HG02798 (cell line): ENCODE measurements around the gene OR4L1.
"Not testable (repeated sequence)": the region's sequence is repeated elsewhere in the genome, so short reads cannot be mapped to it uniquely, and the experiment has no call there.

Experiments used
- ATAC-seq: cut with Tn5 transposase; IDR thresholded peaks from one replicate; pipeline ENCODE4 v1.9.1; 2021; ENCODE audit warnings: mild to moderate bottlenecking; ENCODE audit not compliant: unreplicated experiment, poor library complexity

Gene OR4L1

DNA sequence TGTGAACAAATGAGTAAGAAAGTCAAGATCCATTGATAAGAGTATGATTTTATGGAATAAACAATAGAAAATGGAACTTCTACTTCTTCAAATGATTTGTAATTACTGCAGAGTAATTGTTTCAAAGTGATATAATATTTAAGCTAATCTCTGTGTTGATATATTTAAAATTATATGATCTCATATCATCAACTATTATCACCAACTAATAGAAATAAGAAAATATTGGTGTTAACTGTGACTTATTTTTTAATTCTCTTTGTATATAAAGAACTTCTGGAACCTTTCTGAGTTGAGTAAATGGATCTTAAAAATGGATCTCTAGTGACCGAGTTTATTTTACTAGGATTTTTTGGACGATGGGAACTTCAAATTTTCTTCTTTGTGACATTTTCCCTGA lies at the start of gene OR4L1:
OR4L1 (plus strand) TSS at position 301 of the 400 bp plus-strand sequence; CDS start at position 301, 0 bp downstream.
- no peak for ATAC-seq

DNA sequence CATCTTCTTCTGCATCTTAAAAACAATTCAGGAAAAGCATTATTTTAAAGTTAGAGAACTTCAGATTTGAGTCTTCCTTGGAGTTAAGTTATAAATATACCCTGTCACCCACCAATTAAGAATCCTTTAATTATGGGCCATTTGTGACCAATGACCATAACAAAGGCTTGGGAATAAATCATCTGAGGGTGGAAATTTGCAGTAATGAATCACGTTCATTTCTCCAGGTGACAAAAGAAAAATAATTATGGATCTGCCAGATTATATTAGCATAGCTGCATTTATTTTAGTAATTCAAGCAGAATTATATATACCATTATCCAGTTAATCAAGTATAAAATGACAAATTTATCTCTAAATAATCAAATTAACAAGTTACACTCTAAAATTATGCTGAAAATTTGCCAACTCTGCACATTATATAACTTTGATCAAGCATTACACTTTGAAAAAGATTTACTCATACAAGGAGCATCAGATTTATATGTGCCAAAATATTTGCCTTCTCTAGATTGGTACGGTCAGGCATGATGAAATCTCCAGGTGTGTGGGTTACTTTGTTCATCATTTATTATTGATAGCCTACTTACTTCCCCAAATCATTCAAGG lies 40.5 kb upstream of the OR4L1 start, which contains the start of gene OR4K14:
OR4K14 (minus strand) TSS at position 51 of the 609 bp plus-strand sequence. CDS start 4,114 bp downstream, outside the sequence.
- no peak for ATAC-seq

DNA sequence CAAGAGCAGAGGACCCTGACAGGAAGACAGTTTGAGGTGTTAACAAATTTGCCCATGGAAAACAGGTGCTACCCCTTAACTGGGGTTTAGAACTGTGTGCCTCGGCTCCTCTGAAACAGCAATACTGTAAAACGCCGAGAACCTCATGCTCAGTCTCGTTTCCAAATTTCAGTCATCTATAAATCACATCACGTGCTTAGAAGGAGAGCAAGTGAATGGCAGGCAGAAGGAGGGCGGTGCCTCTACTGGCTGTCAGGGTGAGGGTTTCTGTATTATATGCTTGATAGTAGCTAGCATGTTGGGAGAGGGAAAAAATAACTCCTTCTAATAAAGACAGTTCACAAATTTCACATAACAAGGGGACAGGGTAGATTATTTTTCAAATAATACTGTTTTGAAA lies 28.8 kb upstream of the OR4L1 start:
- ATAC-seq, result no peak

- ATAC-seq, result no peak
These were observed 24.4 kb upstream of the OR4L1 start for GRCh38 chr14:20035449-20035848.

DNA sequence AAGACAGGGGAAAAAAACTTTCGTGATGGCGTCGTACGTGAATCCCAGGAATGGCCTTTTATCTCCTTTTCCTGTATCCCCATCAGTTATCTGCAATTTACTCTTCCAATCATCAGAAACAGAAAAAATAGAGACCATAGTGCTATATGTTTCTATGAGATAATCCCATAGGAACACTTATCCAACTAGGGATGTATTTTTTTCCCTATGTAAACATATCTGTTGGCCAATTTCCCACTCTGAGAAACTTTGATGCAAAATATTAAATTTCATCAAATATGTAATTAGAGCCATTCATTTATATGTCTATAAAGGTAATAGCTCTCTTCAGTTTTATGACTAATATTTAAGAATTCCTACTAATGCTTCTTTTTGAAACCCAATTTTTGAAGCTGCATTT lies 23.9 kb upstream of the OR4L1 start, which contains the start of gene OR4K13:
OR4K13 (minus strand) TSS at position 101 of the 400 bp plus-strand sequence. CDS start 1,280 bp downstream, outside the sequence.
- no peak for ATAC-seq

DNA sequence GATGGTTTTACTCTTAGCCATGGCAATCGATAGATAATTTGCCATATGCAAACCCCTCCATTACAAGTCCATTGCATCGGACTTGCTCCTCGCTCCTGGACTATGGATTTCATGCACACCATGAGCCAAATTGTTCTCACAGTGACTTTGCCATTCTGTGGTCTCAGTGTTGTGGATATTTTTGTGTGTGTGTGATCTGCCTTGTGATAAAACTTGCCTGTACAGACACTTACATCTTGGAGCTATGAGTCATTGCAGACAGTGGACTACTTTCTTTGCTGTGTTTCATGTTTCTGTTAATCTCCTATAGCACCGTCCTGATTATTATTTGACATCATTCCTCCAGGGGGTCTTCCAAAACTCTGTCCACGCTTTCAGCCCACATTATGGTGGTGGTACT lies 15.6 kb upstream of the OR4L1 start:
- ATAC-seq, result no peak

DNA sequence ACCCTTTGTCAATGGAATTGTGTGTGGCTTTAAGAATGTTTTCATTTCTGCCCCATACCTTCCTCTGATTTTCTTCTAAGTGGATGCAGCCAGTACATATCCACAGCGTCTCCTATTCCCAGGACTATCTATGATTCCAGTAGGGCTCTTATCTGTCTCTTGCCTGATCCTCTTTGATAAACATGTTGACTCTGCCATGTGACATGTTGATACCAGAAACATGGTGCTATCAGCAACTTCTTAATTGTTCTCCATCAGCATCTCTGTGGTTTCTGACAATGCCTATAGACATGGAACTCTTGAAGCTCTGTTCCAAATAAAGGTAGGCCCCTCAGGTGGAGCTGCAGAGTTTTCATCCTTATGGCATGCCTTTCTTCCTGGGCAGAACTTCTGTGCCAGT lies 11.6 kb upstream of the OR4L1 start:
- no peak for ATAC-seq

DNA sequence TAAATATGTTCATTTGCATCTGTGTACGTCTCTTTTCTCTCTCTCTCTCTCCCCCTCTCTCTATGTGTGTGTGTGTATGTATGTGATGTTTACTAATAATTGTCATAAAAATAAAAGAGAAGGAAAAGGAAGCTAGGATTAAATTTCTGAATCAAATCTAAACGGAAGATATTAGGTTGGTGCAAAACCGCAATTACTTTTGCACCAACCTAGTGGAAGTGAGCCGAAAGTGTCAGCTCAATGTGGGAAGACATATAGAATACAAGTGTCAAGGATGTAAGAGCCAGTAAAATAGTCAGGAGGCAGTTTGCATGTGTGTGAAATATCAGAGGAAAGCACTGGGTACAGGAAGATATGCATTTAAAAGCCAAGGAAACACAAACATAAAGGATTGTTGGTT lies 32.2 kb downstream of the OR4L1 start:
- no peak for ATAC-seq

DNA sequence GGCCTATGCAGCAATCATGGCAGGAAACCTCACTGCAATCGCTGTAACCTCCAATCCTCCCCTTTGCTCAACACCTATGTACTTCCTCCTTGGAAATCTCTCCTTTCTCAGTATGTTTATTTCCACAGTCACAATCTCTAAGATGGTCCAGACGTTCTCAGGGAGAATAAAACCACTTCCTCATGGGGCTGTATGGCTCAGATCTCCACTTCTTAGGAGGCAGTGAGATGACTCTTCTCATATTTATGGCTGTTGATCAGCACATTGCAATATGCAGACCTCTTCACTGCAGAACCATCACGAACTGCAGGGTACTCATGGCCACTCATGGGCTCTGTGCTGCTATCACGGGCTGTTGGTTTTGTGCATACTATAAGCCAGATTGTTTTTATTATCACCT lies 33.6 kb downstream of the OR4L1 start:
- ATAC-seq, result no peak

GRCh38 chr14:20098926-20099770 lies 39.3 kb downstream of the OR4L1 start:
- not testable (repeated sequence) for ATAC-seq

- ATAC-seq, result no peak
These were observed 50.6 kb downstream of the OR4L1 start, which contains the start of gene OR4K17 for GRCh38 chr14:20110438-20110837. OR4K17 (plus strand) TSS chr14:20110739; CDS start chr14:20117500, 6,761 bp downstream.
